PFSK-1 (cell line): ENCODE results near the gene TMEM143.

Experiments used
- POLR2AphosphoS5 ChIP-seq: IDR thresholded peaks from 2 replicates; pipeline ENCODE4 v1.6.1; 2012; ENCODE audit warnings: low read depth, mild to moderate bottlenecking, control low read depth, low read length, moderate library complexity
- REST ChIP-seq, 2 experiments: IDR thresholded peaks; 2 replicates each; pipeline versions ENCODE4 v1.6.1 to v1.8.0; 2011 to 2012; ENCODE audit warnings: low read depth in 2 of 2, low read length in 2 of 2, control low read depth in 1 of 2, inconsistent platforms in 1 of 2, mild to moderate bottlenecking in 1 of 2, moderate library complexity in 1 of 2; ENCODE audit not compliant: insufficient read depth in 1 of 2
- TAF1 ChIP-seq: IDR thresholded peaks from 2 replicates; pipeline ENCODE4 v1.6.1; 2012; ENCODE audit warnings: low read length, control low read depth, borderline replicate concordance; ENCODE audit not compliant: insufficient read depth

- no peak for TF ChIP-seq POLR2AphosphoS5
- no peak for TF ChIP-seq TAF1
- TF ChIP-seq REST (IDR thresholded peaks at IDR 0.05; ENCODE audit: insufficient read depth in 1 of 2, low read depth in 2 of 2, low read length in 2 of 2), result no peak
These were observed 22.7 kb downstream of the TMEM143 start for GRCh38 chr19:48340995-48341394.
